HEK293 (cell line): Measurements from ENCODE around the gene JPH2.
"Not testable (repeated sequence)": the region's sequence is repeated elsewhere in the genome, so short reads cannot be mapped to it uniquely, and the experiment has no call there.

Experiments
- CTCF ChIA-PET: fragments of 350-600 bp; formaldehyde crosslinking; extraction: SDS; loops from one replicate; lab custom pipeline; 2021; ENCODE audit warnings: antibody characterized with exemption; lab: Yijun Ruan, JAX
- POLR2A ChIA-PET: fragments of 300-600 bp; formaldehyde crosslinking; extraction: SDS; loops from one replicate; lab custom pipeline; 2020; ENCODE audit warnings: antibody characterized with exemption, inconsistent platforms; lab: Yijun Ruan, JAX
- H3K27ac ChIP-seq: fragments of 200-500 bp; sonication (Bioruptor generic); 2 replicates; pipeline ENCODE4 v1.5.1; 2014; ENCODE audit warnings: low read depth, low read length, control low read depth, inconsistent platforms; ENCODE audit errors: extremely low read depth
- H3K36me3 ChIP-seq, 2 experiments: fragments of 200-500 bp in 1 of 2; sonication (Bioruptor generic) in 1 of 2; 1 replicate in 1 of 2; 2 replicates in 1 of 2; pipeline ENCODE4 v1.5.1; 2014 to 2017; ENCODE audit warnings: inconsistent platforms in 2 of 2, low read length in 2 of 2; ENCODE audit not compliant: control insufficient read depth in 2 of 2, insufficient read depth in 1 of 2
- H3K4me1 ChIP-seq: fragments of 200-500 bp; sonication (Bioruptor generic); 2 replicates; pipeline ENCODE4 v1.5.1; 2014; ENCODE audit warnings: mild to moderate bottlenecking, low read length, inconsistent platforms; ENCODE audit not compliant: control insufficient read depth, insufficient read depth
- H3K4me3 ChIP-seq: 2 replicates; pipeline ENCODE4 v1.5.1; 2011; ENCODE audit warnings: low read depth, mild to moderate bottlenecking, control low read depth, low read length, moderate library complexity
- H3K9me3 ChIP-seq: fragments of 200-500 bp; sonication (Bioruptor generic); 2 replicates; pipeline ENCODE4 v1.5.1; 2014; ENCODE audit warnings: low read depth, low read length, inconsistent platforms; ENCODE audit not compliant: control insufficient read depth, insufficient read depth
- GLI4 ChIP-seq: fragments of 450-650 bp; formaldehyde crosslinking; IDR thresholded peaks from 2 replicates; pipeline ENCODE4 v1.5.1; 2016; ENCODE audit warnings: missing biosample characterization, missing genetic modification characterization
- PRDM1 ChIP-seq: fragments of 450-650 bp; formaldehyde crosslinking; IDR thresholded peaks from 2 replicates; pipeline ENCODE4; 2016; ENCODE audit warnings: missing biosample characterization, missing genetic modification characterization
- TCF7L2 ChIP-seq: IDR thresholded peaks from 2 replicates; pipeline ENCODE4 v1.6.1; 2011; ENCODE audit warnings: low read depth, mild to moderate bottlenecking, inconsistent platforms, low read length, moderate library complexity, borderline replicate concordance
- ZBTB17 ChIP-seq: fragments of 450-650 bp; formaldehyde crosslinking; IDR thresholded peaks from 2 replicates; pipeline ENCODE4 v1.5.1; 2016; ENCODE audit warnings: missing biosample characterization, missing genetic modification characterization
- ZBTB20 ChIP-seq: fragments of 450-650 bp; formaldehyde crosslinking; IDR thresholded peaks from 2 replicates; pipeline ENCODE4 v1.5.1; 2016; ENCODE audit warnings: missing biosample characterization, missing genetic modification characterization
- ZIC2 ChIP-seq: fragments of 450-650 bp; formaldehyde crosslinking; IDR thresholded peaks from 2 replicates; pipeline ENCODE4 v1.5.1; 2016; ENCODE audit warnings: missing biosample characterization, missing genetic modification characterization
- ZNF335 ChIP-seq: fragments of 450-650 bp; formaldehyde crosslinking; conservative IDR thresholded peaks from 2 replicates; pipeline ENCODE4 v1.5.1; 2016; ENCODE audit warnings: missing biosample characterization, missing genetic modification characterization
- ZNF362 ChIP-seq: fragments of 450-650 bp; formaldehyde crosslinking; IDR thresholded peaks from 2 replicates; pipeline ENCODE4 v1.5.1; 2016; ENCODE audit warnings: missing biosample characterization, missing genetic modification characterization
- ZNF366 ChIP-seq: fragments of 450-650 bp; formaldehyde crosslinking; conservative IDR thresholded peaks from 2 replicates; pipeline ENCODE4 v1.5.1; 2016; ENCODE audit warnings: missing biosample characterization, missing genetic modification characterization
- ZNF548 ChIP-seq: fragments of 450-650 bp; formaldehyde crosslinking; IDR thresholded peaks from 2 replicates; pipeline ENCODE4 v1.5.1; 2016; ENCODE audit warnings: missing biosample characterization, missing genetic modification characterization
- ZNF596 ChIP-seq: fragments of 450-650 bp; IDR thresholded peaks from 2 replicates; pipeline ENCODE4 v1.5.0; 2018; ENCODE audit warnings: missing biosample characterization, mild to moderate bottlenecking, missing genetic modification characterization, moderate library complexity
- ZXDB ChIP-seq: fragments of 450-650 bp; formaldehyde crosslinking; IDR thresholded peaks from 2 replicates; pipeline ENCODE4 v1.5.1; 2016; ENCODE audit warnings: missing biosample characterization, missing genetic modification characterization
- TF ChIP-seq, protein P1 (sequence below): fragments of 450-650 bp; formaldehyde crosslinking; IDR thresholded peaks from 2 replicates; pipeline ENCODE4 v1.5.1; 2016; ENCODE audit warnings: missing biosample characterization, missing genetic modification characterization
- TF ChIP-seq, protein P2 (sequence below): fragments of 450-650 bp; formaldehyde crosslinking; IDR thresholded peaks from 2 replicates; pipeline ENCODE4 v1.5.1; 2016; ENCODE audit warnings: missing biosample characterization, missing genetic modification characterization

The JPH2 gene

GRCh38 chr20:44235702-44236101 lies 48.7 kb upstream of the JPH2 start:
- H3K27ac ChIP-seq = no peak overlapping the region
- H3K4me1 ChIP-seq = no peaks in the 10 kb centered on the region
- H3K9me3 ChIP-seq = no peaks in the 10 kb centered on the region
- ChIA-PET POLR2A (interaction anchor here (0.7 kb wide), 1 partner anchor 326 kb away, joined by 3 read pairs; no protein-coding TSS in a partner anchor), CTCF (interaction anchor here (1.4 to 2.1 kb wide), 2 partner anchors 18 to 21 kb away, joined by 4 to 13 read pairs; no protein-coding TSS in a partner anchor)
- no peak overlapping the region for H3K4me3 ChIP-seq
- TF ChIP-seq ZNF548 (peak; percentile 98), TCF7L2 (no peak)
- no peaks in the 10 kb centered on the region for H3K36me3 ChIP-seq

DNA sequence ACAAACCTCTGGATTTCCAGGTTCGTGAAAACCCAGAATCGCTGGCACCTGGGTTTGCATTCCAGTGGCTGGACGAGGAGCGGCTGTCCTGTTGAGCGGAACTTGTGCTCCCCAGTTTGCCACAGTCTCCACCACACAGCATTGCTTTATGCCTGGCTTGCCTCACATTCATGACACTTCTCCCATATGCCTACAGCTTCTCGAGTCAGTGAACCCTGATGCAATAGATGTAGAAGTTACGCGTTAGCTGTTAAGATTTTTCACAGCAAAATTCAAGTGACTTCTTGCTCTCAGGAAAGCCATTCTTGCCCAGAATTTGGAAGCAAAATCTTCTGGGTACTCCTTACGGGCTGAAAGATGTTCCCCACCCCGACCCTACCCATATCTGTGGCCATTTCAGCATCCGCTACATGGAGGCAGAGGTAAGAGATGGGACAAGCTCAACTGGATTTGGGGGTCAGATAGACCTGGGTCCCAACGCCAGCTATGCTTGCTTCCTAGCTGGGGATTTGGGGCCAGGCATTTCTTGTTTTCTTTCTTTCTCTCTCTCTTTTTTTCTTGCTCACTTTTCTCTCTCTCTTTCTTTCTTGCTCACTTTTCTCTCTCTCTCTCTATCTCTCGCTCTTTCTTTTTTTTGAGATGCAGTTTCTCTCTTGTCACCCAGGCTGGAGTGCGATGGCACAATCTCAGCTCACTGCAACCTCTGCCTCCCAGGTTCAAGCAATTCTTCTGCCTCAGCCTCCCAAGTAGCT lies 47.8 kb upstream of the JPH2 start:
- Histone ChIP-seq H3K36me3 (no peaks in the 10 kb centered on the region), H3K4me1 (no peaks in the 10 kb centered on the region), H3K27ac (no peak overlapping the region), H3K9me3 (no peaks in the 10 kb centered on the region), H3K4me3 (no peak overlapping the region)
- CTCF ChIA-PET = interaction anchor here (0.6 to 1.4 kb wide), 5 partner anchors 11 to 716 kb away, joined by 3 to 4 read pairs (median 3); no protein-coding TSS in a partner anchor
- TF ChIP-seq, protein P1, sequence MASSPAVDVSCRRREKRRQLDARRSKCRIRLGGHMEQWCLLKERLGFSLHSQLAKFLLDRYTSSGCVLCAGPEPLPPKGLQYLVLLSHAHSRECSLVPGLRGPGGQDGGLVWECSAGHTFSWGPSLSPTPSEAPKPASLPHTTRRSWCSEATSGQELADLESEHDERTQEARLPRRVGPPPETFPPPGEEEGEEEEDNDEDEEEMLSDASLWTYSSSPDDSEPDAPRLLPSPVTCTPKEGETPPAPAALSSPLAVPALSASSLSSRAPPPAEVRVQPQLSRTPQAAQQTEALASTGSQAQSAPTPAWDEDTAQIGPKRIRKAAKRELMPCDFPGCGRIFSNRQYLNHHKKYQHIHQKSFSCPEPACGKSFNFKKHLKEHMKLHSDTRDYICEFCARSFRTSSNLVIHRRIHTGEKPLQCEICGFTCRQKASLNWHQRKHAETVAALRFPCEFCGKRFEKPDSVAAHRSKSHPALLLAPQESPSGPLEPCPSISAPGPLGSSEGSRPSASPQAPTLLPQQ (tag by site-specific recombination) = peak; percentile 11; the same call in 1 of the 2 replicates
- TF ChIP-seq PRDM1 (tag by site-specific recombination) = peak; percentile 37
- 0 out of 2 replicates have a peak, but pooled peaks have one; percentile 17 for TF ChIP-seq ZNF335 (tag by site-specific recombination)
- TF ChIP-seq, protein P2, sequence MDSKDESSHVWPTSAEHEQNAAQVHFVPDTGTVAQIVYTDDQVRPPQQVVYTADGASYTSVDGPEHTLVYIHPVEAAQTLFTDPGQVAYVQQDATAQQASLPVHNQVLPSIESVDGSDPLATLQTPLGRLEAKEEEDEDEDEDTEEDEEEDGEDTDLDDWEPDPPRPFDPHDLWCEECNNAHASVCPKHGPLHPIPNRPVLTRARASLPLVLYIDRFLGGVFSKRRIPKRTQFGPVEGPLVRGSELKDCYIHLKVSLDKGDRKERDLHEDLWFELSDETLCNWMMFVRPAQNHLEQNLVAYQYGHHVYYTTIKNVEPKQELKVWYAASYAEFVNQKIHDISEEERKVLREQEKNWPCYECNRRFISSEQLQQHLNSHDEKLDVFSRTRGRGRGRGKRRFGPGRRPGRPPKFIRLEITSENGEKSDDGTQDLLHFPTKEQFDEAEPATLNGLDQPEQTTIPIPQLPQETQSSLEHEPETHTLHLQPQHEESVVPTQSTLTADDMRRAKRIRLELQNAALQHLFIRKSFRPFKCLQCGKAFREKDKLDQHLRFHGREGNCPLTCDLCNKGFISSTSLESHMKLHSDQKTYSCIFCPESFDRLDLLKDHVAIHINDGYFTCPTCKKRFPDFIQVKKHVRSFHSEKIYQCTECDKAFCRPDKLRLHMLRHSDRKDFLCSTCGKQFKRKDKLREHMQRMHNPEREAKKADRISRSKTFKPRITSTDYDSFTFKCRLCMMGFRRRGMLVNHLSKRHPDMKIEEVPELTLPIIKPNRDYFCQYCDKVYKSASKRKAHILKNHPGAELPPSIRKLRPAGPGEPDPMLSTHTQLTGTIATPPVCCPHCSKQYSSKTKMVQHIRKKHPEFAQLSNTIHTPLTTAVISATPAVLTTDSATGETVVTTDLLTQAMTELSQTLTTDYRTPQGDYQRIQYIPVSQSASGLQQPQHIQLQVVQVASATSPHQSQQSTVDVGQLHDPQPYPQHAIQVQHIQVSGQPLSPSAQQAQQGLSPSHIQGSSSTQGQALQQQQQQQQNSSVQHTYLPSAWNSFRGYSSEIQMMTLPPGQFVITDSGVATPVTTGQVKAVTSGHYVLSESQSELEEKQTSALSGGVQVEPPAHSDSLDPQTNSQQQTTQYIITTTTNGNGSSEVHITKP = peak; percentile 88
- TF ChIP-seq ZNF596 (tag by site-specific recombination) = peak; percentile 42; the same call in 1 of the 2 replicates
- 0 out of 2 replicates have a peak, but pooled peaks have one; percentile 23 for TF ChIP-seq ZNF366 (tag by site-specific recombination)
- TF ChIP-seq ZNF362 (tag by site-specific recombination) = no peak
- no peak for TF ChIP-seq TCF7L2
- no peak for TF ChIP-seq ZIC2 (tag by site-specific recombination)
- TF ChIP-seq ZXDB (tag by site-specific recombination) = no peak
- POLR2A ChIA-PET = interaction anchor here (0.7 kb wide), 1 partner anchor 326 kb away, joined by 3 read pairs; no protein-coding TSS in a partner anchor

DNA sequence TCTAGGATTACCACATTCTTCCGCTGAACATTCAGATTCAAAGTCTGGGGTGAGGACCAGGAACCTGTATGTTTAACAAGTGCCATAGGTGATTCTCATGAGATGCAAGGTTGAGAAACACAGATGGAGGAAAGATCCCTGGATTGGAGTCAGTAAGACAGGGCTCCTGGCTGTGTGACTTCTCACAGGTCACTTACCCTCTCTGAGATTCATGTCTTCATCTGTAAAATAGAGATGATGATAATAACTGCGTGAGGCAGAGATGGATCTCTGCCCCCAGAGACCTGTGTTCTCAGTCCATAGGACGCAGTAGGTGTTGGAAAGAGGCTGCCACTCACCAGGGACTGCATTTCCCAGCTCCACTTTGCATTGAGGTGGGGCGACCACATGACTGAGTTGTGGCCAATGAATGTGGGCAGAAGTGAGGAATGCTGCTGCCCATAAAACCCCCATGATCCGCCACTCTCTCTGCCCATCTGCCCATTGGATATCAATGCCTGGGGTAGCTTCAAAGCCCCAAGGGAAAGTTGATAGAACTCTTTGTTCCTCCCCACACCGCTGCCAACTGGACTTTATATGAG lies 46.5 kb upstream of the JPH2 start:
- Histone ChIP-seq H3K4me3 (no peak overlapping the region), H3K9me3 (no peaks in the 10 kb centered on the region), H3K4me1 (no peaks in the 10 kb centered on the region), H3K27ac (no peak overlapping the region), H3K36me3 (no peaks in the 10 kb centered on the region)
- ChIA-PET POLR2A (interaction anchor here (0.6 kb wide), 1 partner anchor 776 kb away, joined by 3 read pairs; the partner anchor contains the start of gene SRSF6), CTCF (interaction anchor here (1.0 to 1.4 kb wide), 2 partner anchors 15 to 151 kb away, joined by 3 to 4 read pairs; no protein-coding TSS in a partner anchor)
- TF ChIP-seq ZBTB20 (tag by site-specific recombination) (peak; percentile 51; the same call in 1 of the 2 replicates), GLI4 (no peak), ZBTB17 (tag by site-specific recombination) (no peak)

GRCh38 chr20:44232469-44232856 lies 45.5 kb upstream of the JPH2 start:
- H3K36me3 ChIP-seq, H3K9me3 ChIP-seq, H3K4me1 ChIP-seq, POLR2A ChIA-PET, H3K27ac ChIP-seq, H3K4me3 ChIP-seq: not testable (repeated sequence)
- CTCF ChIA-PET = interaction anchor here (0.6 to 1.3 kb wide), 3 partner anchors 15 to 78 kb away, joined by 3 to 5 read pairs (median 4); partner anchors contain the start of gene FITM2
